GM21367 (cell line): ENCODE results near the gene NRIP3.
"Not testable (repeated sequence)": the region's sequence is repeated elsewhere in the genome, so short reads cannot be mapped to it uniquely, and the experiment has no call there.

ENCODE experiments used
- ATAC-seq: cut with Tn5 transposase; IDR thresholded peaks from one replicate; pipeline ENCODE4 v1.9.1; 2021; ENCODE audit not compliant: unreplicated experiment

Gene NRIP3

GRCh38 chr11:9016916-9017642 is 13.3 kb upstream of the NRIP3 start:
- no peak for ATAC-seq

- ATAC-seq, result no peak
Measured at GRCh38 chr11:9015677-9016076, 11.9 kb upstream of the NRIP3 start.

- no peak for ATAC-seq
Measured at GRCh38 chr11:9014826-9015225, 11.0 kb upstream of the NRIP3 start.

GRCh38 chr11:9013373-9013772 is 9.6 kb upstream of the NRIP3 start:
- no peak for ATAC-seq

- not testable (repeated sequence) for ATAC-seq
Measured at GRCh38 chr11:9009538-9009937, 5.7 kb upstream of the NRIP3 start.

GRCh38 chr11:9008661-9009060 is 4.9 kb upstream of the NRIP3 start:
- ATAC-seq, result no peak

- ATAC-seq, result no peak
Measured at GRCh38 chr11:9008011-9008550, 4.3 kb upstream of the NRIP3 start.

GRCh38 chr11:9005087-9005486 is 1.3 kb upstream of the NRIP3 start:
- ATAC-seq, result no peak

GRCh38 chr11:9004183-9004926 is 554 bp upstream of the NRIP3 start:
- no peak for ATAC-seq

GRCh38 chr11:9002920-9003572 is 755 bp downstream of the NRIP3 start:
- ATAC-seq, result no peak

GRCh38 chr11:9001736-9002135 is 2.1 kb downstream of the NRIP3 start:
- ATAC-seq, result no peak

GRCh38 chr11:8998017-8998416 is 5.8 kb downstream of the NRIP3 start:
- no peak for ATAC-seq

GRCh38 chr11:8997451-8997850 is 6.3 kb downstream of the NRIP3 start:
- ATAC-seq, result no peak

- ATAC-seq, result no peak
Measured at GRCh38 chr11:8989453-8989852, 14.3 kb downstream of the NRIP3 start.

- no peak for ATAC-seq
Measured at GRCh38 chr11:8988329-8989234, 15.2 kb downstream of the NRIP3 start.

- no peak for ATAC-seq
Measured at GRCh38 chr11:8987446-8987845, 16.4 kb downstream of the NRIP3 start.

GRCh38 chr11:8986772-8987171 is 17.0 kb downstream of the NRIP3 start:
- not testable (repeated sequence) for ATAC-seq

- no peak for ATAC-seq
Measured at GRCh38 chr11:8985462-8985861, 18.3 kb downstream of the NRIP3 start.

- no peak for ATAC-seq
Measured at GRCh38 chr11:8983552-8983951, 20.2 kb downstream of the NRIP3 start.

- ATAC-seq, result no peak
Measured at GRCh38 chr11:8980485-8980884, 23.3 kb downstream of the NRIP3 start.

- ATAC-seq, result not testable (repeated sequence)
Measured at GRCh38 chr11:8979365-8979764, 24.4 kb downstream of the NRIP3 start.
